ENCODE data around the gene RSPH6A. TPM values are rescaled to one million over a fixed set of nuclear protein-coding genes. Genes with fewer than 3 reads are reported as not detected.

Gene RSPH6A
- total and polyA plus RNA-seq, 2 of the 13 experiments (the other 11 are each of a cell fraction or from before 2014, with no cell fraction given) = 0.07 TPM; not detected in 1

DNA sequence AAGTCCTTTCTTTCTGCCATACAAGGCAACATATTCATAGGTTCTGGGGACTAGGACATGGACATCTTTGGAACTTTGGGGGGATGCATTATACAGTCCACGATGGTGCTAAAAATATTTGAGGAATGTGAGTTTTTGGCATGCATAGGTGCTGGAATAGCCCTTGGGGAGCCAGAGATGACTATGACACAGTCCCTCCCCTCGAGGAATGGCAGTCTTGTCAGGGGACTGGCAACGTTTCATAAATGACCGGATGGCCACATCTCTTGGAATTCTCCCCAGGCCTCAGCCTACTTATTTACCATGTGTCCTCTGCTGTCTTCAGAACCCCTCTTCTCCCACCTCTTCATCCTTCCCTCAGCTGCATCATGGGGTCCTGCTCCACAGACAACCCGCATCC lies 68.2 kb downstream of the RSPH6A start:
- no peaks in the 10 kb centered on the region for H3K79me2 ChIP-seq (ENCODE audit: insufficient read depth, low read length)
- H3K27me3 ChIP-seq (ENCODE audit: control insufficient read depth in 1 of 2, insufficient read depth in 2 of 2, low read length in 2 of 2) = peaks cover 0 to 32% of the 10 kb centered on the region in 2 experiments; a peak in 2 of 5 replicates
- H3K4me2 ChIP-seq (ENCODE audit: low read depth, low read length) = no peak overlapping the region
- in situ Hi-C loops (cut with HindIII; ENCODE audit: extremely low pct_ligation_motif_present, low pct_unique_long_range_greater_than_20kb) (no loop called here), intact Hi-C loops (cut with micrococcal nuclease; ENCODE audit: unreplicated experiment) (no loop called here)
- ATAC-seq = no peak
- no peak overlapping the region for H3K9ac ChIP-seq (ENCODE audit: insufficient read depth, low read depth, low read length)
- no peaks in the 10 kb centered on the region for H4K20me1 ChIP-seq (ENCODE audit: insufficient read depth, low read length)
- no peaks in the 10 kb centered on the region for H3K9me3 ChIP-seq (ENCODE audit: low read length)
- no peaks in the 10 kb centered on the region for H3K36me3 ChIP-seq (replicated peaks in 1 of 2; ENCODE audit: control insufficient read depth in 1 of 2, insufficient read depth in 2 of 2, low read length in 2 of 2)
- TF ChIP-seq BRCA1 (CRISPR knock-in tag; IDR thresholded peaks at IDR 0.05) (no peak), HNF4G (IDR thresholded peaks at IDR 0.05; ENCODE audit: borderline replicate concordance, low read depth, low read length) (no peak), HNF4G (CRISPR knock-in tag; IDR thresholded peaks at IDR 0.05; ENCODE audit: borderline replicate concordance, low read depth) (no peak), ZBTB3 (CRISPR knock-in tag; IDR thresholded peaks at IDR 0.05; ENCODE audit: borderline replicate concordance, low read depth) (no peak), ATF7 (IDR thresholded peaks at IDR 0.05) (no peak), ATF7 (CRISPR knock-in tag; IDR thresholded peaks at IDR 0.05) (no peak), ZNF296 (CRISPR knock-in tag; conservative IDR thresholded peaks at IDR 0.05) (no peak), FLYWCH1 (CRISPR knock-in tag; IDR thresholded peaks at IDR 0.05) (no peak)
- no peak overlapping the region for H2AFZ ChIP-seq (ENCODE audit: low read length)
- no TSS peak for BruUV-seq (replicated peaks)
- no peak overlapping the region for H3K4me3 ChIP-seq (replicated peaks in 1 of 3; ENCODE audit: insufficient read depth in 1 of 3, low read depth in 2 of 3, low read length in 3 of 3)
- WGBS (ENCODE audit: low lambda C conversion rate) = 48% methylated on average over 5 of the region's 5 CpGs
- POLR2A ChIA-PET = no interaction called here
- H3K27ac ChIP-seq (ENCODE audit: extremely low read length, insufficient read depth, low read length) = no peak overlapping the region
- no peak for DNase-seq (ENCODE audit: low spot score)
- CTCF ChIA-PET (ENCODE audit: low intra/inter-chr PET ratio, low total read pairs) = no interaction called here
- H3K4me1 ChIP-seq (ENCODE audit: insufficient read depth, low read length) = peaks cover 30% of the 10 kb centered on the region
- FAIRE-seq = no peak

Other genes with a start within 250 kb of the RSPH6A start
- 7.8 and 8.3 TPM in 2 replicates for gene OPA3, start 230.5 kb downstream of the RSPH6A start, total RNA-seq (2016; rRNA removed; fragmentation: Illumina TruSeq; extraction: Trizol)
- gene OPA3, start 230.5 kb downstream of the RSPH6A start, polyA plus RNA-seq (2011; rRNA removed) = 16.6 and 17.7 TPM in 2 replicates
- not detected in 2 replicates for gene GPR4, start 213.1 kb downstream of the RSPH6A start, total RNA-seq (2016; rRNA removed; fragmentation: Illumina TruSeq; extraction: Trizol)
- 0.15 TPM in 1 of 2 replicates, not detected in the other for gene GPR4, start 213.1 kb downstream of the RSPH6A start, polyA plus RNA-seq (2011; rRNA removed)
- gene EML2, start 175.9 kb downstream of the RSPH6A start, total RNA-seq (2016; rRNA removed; fragmentation: Illumina TruSeq; extraction: Trizol) = 7.3 and 7.6 TPM in 2 replicates
- 12.9 and 16.6 TPM in 2 replicates for gene EML2, start 175.9 kb downstream of the RSPH6A start, polyA plus RNA-seq (2011; rRNA removed)
- 0.15 TPM in 1 of 2 replicates, not detected in the other for gene GIPR, start 147.1 kb downstream of the RSPH6A start, total RNA-seq (2016; rRNA removed; fragmentation: Illumina TruSeq; extraction: Trizol)
- 1.2 and 1.7 TPM in 2 replicates for gene GIPR, start 147.1 kb downstream of the RSPH6A start, polyA plus RNA-seq (2011; rRNA removed)
- gene SNRPD2, start 123.4 kb downstream of the RSPH6A start, total RNA-seq (2016; rRNA removed; fragmentation: Illumina TruSeq; extraction: Trizol) = 485 and 593 TPM in 2 replicates
- gene SNRPD2, start 123.4 kb downstream of the RSPH6A start, polyA plus RNA-seq (2011; rRNA removed) = 284 and 299 TPM in 2 replicates
- gene QPCTL, start 122.6 kb downstream of the RSPH6A start, total RNA-seq (2016; rRNA removed; fragmentation: Illumina TruSeq; extraction: Trizol) = 6.8 and 16.0 TPM in 2 replicates
- gene QPCTL, start 122.6 kb downstream of the RSPH6A start, polyA plus RNA-seq (2011; rRNA removed) = 19.1 and 24.8 TPM in 2 replicates
- 4.7 and 6.2 TPM in 2 replicates for gene FBXO46, start 84.4 kb downstream of the RSPH6A start, total RNA-seq (2016; rRNA removed; fragmentation: Illumina TruSeq; extraction: Trizol)
- gene FBXO46, start 84.4 kb downstream of the RSPH6A start, polyA plus RNA-seq (2011; rRNA removed) = 6.4 TPM in 2 replicates
- gene MEIOSIN, start 81.9 kb downstream of the RSPH6A start, total RNA-seq (2016; rRNA removed; fragmentation: Illumina TruSeq; extraction: Trizol) = not detected in 2 replicates
- gene MEIOSIN, start 81.9 kb downstream of the RSPH6A start, polyA plus RNA-seq (2011; rRNA removed) = not detected in 2 replicates
- gene SIX5, start 46.1 kb downstream of the RSPH6A start, total RNA-seq (2016; rRNA removed; fragmentation: Illumina TruSeq; extraction: Trizol) = 8.2 and 10.5 TPM in 2 replicates
- gene SIX5, start 46.1 kb downstream of the RSPH6A start, polyA plus RNA-seq (2011; rRNA removed) = 7.7 and 8.8 TPM in 2 replicates
- gene DMPK, start 32.8 kb downstream of the RSPH6A start, total RNA-seq (2016; rRNA removed; fragmentation: Illumina TruSeq; extraction: Trizol) = 1.7 and 5.3 TPM in 2 replicates
- 8.8 and 12.5 TPM in 2 replicates for gene DMPK, start 32.8 kb downstream of the RSPH6A start, polyA plus RNA-seq (2011; rRNA removed)
- 11.0 and 14.9 TPM in 2 replicates for gene DMWD, start 22.5 kb downstream of the RSPH6A start, total RNA-seq (2016; rRNA removed; fragmentation: Illumina TruSeq; extraction: Trizol)
- gene DMWD, start 22.5 kb downstream of the RSPH6A start, polyA plus RNA-seq (2011; rRNA removed) = 10.3 and 12.4 TPM in 2 replicates
- gene SYMPK, start 47.8 kb upstream of the RSPH6A start, total RNA-seq (2016; rRNA removed; fragmentation: Illumina TruSeq; extraction: Trizol) = 19.9 and 21.9 TPM in 2 replicates
- 55.7 and 67.8 TPM in 2 replicates for gene SYMPK, start 47.8 kb upstream of the RSPH6A start, polyA plus RNA-seq (2011; rRNA removed)
- 27.6 and 29.8 TPM in 2 replicates for gene FOXA3, start 49.0 kb upstream of the RSPH6A start, total RNA-seq (2016; rRNA removed; fragmentation: Illumina TruSeq; extraction: Trizol)
- 47.6 and 61.6 TPM in 2 replicates for gene FOXA3, start 49.0 kb upstream of the RSPH6A start, polyA plus RNA-seq (2011; rRNA removed)
- 9.7 and 14.3 TPM in 2 replicates for gene IRF2BP1, start 70.8 kb upstream of the RSPH6A start, total RNA-seq (2016; rRNA removed; fragmentation: Illumina TruSeq; extraction: Trizol)
- gene IRF2BP1, start 70.8 kb upstream of the RSPH6A start, polyA plus RNA-seq (2011; rRNA removed) = 4.3 and 6.1 TPM in 2 replicates
- 2.7 TPM in 2 replicates for gene MYPOP, start 87.3 kb upstream of the RSPH6A start, total RNA-seq (2016; rRNA removed; fragmentation: Illumina TruSeq; extraction: Trizol)
- gene MYPOP, start 87.3 kb upstream of the RSPH6A start, polyA plus RNA-seq (2011; rRNA removed) = 2.2 and 2.3 TPM in 2 replicates
- gene NANOS2, start 99.5 kb upstream of the RSPH6A start, total RNA-seq (2016; rRNA removed; fragmentation: Illumina TruSeq; extraction: Trizol) = not detected in 2 replicates
- gene NANOS2, start 99.5 kb upstream of the RSPH6A start, polyA plus RNA-seq (2011; rRNA removed) = not detected in 2 replicates
- not detected in 2 replicates for gene NOVA2, start 158.6 kb upstream of the RSPH6A start, total RNA-seq (2016; rRNA removed; fragmentation: Illumina TruSeq; extraction: Trizol)
- gene NOVA2, start 158.6 kb upstream of the RSPH6A start, polyA plus RNA-seq (2011; rRNA removed) = not detected in 2 replicates
- 3.3 and 4.2 TPM in 2 replicates for gene CCDC61, start 180.2 kb upstream of the RSPH6A start, total RNA-seq (2016; rRNA removed; fragmentation: Illumina TruSeq; extraction: Trizol)
- 4.9 and 6.0 TPM in 2 replicates for gene CCDC61, start 180.2 kb upstream of the RSPH6A start, polyA plus RNA-seq (2011; rRNA removed)
- gene PGLYRP1, start 207.7 kb upstream of the RSPH6A start, total RNA-seq (2016; rRNA removed; fragmentation: Illumina TruSeq; extraction: Trizol) = not detected in 2 replicates
- not detected in 2 replicates for gene PGLYRP1, start 207.7 kb upstream of the RSPH6A start, polyA plus RNA-seq (2011; rRNA removed)
- gene IGFL4, start 225.7 kb upstream of the RSPH6A start, total RNA-seq (2016; rRNA removed; fragmentation: Illumina TruSeq; extraction: Trizol) = 0.20 and 1.4 TPM in 2 replicates
- gene IGFL4, start 225.7 kb upstream of the RSPH6A start, polyA plus RNA-seq (2011; rRNA removed) = 1.1 and 1.2 TPM in 2 replicates

Data from HepG2 (cell line).